Measurements from ENCODE around the gene L1CAM.

L1CAM gene

GRCh38 chrX:153876112-153876491, 9.9 kb downstream of the L1CAM start:
- no peak for DNase-seq

GRCh38 chrX:153875391-153876111, 10.4 kb downstream of the L1CAM start:
- peak; percentile 74 for DNase-seq

GRCh38 chrX:153874366-153875125, 11.4 kb downstream of the L1CAM start:
- no peak for DNase-seq

- DNase-seq: no peak
Observed at GRCh38 chrX:153874085-153874365, 11.9 kb downstream of the L1CAM start.

GRCh38 chrX:153873282-153874084, 12.5 kb downstream of the L1CAM start:
- DNase-seq: no peak

- DNase-seq: no peak
Observed at GRCh38 chrX:153871946-153872878, 13.8 kb downstream of the L1CAM start.

- no peak for DNase-seq
Observed at GRCh38 chrX:153871451-153871850, 14.5 kb downstream of the L1CAM start.

- DNase-seq: no peak
Observed at GRCh38 chrX:153870791-153871360, 15.1 kb downstream of the L1CAM start.

GRCh38 chrX:153870288-153870690, 15.7 kb downstream of the L1CAM start:
- DNase-seq: no peak

- DNase-seq: no peak
Observed at GRCh38 chrX:153869473-153870287, 16.3 kb downstream of the L1CAM start.

GRCh38 chrX:153868576-153869472, 17.1 kb downstream of the L1CAM start:
- no peak for DNase-seq

- DNase-seq: no peak
Observed at GRCh38 chrX:153867671-153868070, 18.3 kb downstream of the L1CAM start.

- DNase-seq: no peak
Observed at GRCh38 chrX:153867139-153867538, 18.8 kb downstream of the L1CAM start.

GRCh38 chrX:153866302-153867019, 19.5 kb downstream of the L1CAM start:
- no peak for DNase-seq

- DNase-seq: no peak
Observed at GRCh38 chrX:153865685-153866084, 20.3 kb downstream of the L1CAM start.

GRCh38 chrX:153865321-153865580, 20.7 kb downstream of the L1CAM start:
- DNase-seq: no peak

- no peak for DNase-seq
Observed at GRCh38 chrX:153864561-153865320, 21.2 kb downstream of the L1CAM start.

- no peak for DNase-seq
Observed at GRCh38 chrX:153864101-153864500, 21.9 kb downstream of the L1CAM start.
